ENCODE measurements around the gene WDCP.

- TF ChIP-seq CTCF (IDR thresholded peaks at IDR 0.05; ENCODE audit: low read depth, low read length, poor library complexity, severe bottlenecking) (no peak), EZH2phosphoT487 (IDR thresholded peaks at IDR 0.05; ENCODE audit: borderline replicate concordance, low read length) (no peak)
Measured at GRCh38 chr2:24020244-24020643, 26.9 kb downstream of the WDCP start.

Measured in DOHH2 (cell line).